Pons (tissue), 1 donor: ENCODE data around the gene RGMA.

ENCODE experiments used
- DNase-seq: peaks from one replicate; pipeline ENCODE4 v3.0.0-alpha.2; 2016; ENCODE audit warnings: low spot score

The RGMA gene

GRCh38 chr15:93091465-93091864, 2.5 kb upstream of the RGMA start:
- no peak for DNase-seq

DNA sequence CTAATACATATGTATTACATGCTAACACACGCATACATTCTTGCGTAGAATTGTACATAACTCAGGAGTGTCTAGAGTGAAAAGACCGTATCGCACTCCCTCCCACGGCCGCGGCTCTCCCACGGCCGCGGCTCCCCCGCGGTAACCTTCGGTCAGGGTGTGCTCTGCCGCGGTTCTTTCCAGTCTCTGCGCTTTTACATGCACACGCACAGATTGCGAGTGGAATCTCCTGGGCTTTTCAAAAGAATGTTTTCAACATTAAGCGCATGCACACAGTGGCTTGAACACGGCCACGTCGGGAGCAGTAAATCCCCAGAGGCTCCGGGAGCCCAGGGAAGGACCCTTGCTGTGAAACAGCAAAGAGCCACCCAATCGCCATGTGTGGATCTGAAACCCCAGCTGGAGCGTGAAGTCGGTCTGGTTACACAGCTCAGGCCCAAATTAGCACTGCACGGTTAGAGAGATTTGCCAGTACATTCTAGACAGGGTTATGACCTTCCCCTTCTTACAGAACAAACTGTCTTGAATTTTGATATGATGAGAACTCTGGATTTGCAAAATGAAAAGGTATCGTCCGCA, 805 bp upstream of the RGMA start:
- no peak for DNase-seq

DNA sequence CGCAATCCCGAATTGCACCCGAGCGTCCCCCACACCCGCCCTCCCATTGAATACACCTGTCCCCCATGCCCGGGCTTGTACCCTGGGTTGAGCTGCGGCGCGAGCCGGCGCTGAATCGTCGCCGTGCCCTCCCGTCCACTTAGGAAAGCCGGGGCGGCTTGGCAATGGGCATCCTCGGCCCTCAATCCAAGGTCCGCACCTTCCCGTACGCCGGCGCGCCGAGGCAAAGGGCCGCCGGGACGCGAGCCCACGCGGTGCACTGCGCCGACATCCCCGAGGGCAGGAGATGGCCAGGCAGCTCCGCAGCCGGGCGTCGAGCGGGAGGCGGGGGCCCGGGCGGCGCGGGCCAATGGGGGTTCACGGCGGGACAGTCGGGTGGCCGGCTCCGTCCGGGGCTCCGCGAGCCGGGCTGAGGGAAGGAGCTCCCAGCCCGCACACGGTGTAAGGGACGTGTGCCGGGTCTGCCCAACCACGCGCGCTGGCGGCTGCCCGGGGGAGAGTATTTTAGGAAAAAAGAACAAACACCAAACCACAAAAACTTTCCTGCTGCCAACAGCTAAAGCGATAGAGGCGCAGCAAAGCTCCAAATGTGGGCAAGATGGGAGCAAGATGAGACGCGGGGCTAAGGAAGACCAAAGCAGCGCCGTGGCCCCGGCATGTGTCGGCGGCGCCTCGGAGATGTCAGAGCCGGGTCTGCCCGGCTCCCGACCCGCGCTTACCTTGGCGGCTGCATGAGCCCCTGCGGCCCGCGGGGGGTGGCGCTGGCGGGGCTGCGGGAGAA, 621 bp downstream of the RGMA start:
- no peak for DNase-seq

DNA sequence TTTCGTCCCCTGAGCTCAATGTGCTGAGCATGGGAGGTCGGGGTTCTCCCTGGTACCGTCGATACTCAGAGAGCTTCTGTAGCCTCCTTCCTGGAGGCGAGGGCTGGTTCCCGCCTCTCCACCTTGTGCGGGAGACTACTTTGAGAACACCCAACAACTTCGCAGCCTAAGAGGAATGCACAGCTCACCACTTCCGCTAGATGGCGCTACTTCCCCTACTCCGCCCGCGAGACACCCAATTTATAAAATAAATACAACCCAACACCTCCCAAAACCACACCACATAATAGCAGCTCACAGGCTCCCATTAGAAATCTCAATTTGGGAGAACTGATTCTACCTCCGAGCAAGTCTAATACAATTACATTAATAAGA, 1.2 kb downstream of the RGMA start:
- DNase-seq = peak; percentile 70

DNA sequence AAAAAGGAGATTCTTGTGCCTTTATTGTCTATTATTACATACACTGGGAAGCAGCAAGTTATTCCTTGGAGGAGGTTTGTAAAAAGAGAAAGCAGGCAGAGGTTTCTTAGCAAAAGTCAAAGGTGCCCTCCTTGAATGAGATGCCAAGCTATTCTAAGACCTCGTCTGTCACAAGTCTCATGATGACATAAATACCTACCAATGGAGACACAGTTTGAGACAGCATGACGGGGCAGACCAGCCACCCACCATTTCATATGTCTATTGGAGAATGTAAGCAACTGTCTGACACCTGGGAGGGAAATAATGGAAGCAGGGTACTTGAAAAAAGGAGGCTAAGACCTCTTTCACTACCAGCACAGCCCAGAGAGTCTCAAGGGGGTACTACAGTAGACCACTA, 2.2 kb downstream of the RGMA start:
- no peak for DNase-seq

- peak; percentile 38 for DNase-seq
These were observed 3.3 kb downstream of the RGMA start for GRCh38 chr15:93085692-93086091.

DNA sequence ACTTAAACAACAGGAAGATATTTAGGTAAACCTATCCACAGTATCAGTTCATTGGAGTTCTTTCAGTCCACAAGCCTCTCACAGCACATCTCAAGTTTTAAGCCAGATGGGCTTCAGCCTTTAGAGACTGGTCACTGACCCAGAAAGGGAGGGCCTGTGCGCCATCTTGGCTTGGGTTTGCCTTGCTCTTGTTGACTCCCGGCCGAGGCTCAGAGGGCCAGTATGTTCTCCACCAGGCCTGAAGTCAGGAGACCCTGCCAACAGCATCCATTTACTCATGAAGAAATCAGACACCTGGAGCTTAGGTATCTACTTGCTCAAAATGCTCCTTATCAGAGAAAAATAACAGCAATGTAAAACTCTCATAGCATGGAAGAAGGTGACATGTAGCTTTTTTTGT, 6.2 kb downstream of the RGMA start:
- DNase-seq = no peak

- DNase-seq = no peak
These were observed 7.6 kb downstream of the RGMA start for GRCh38 chr15:93081399-93081798.

- DNase-seq = no peak
These were observed 8.6 kb downstream of the RGMA start for GRCh38 chr15:93080451-93080850.

DNA sequence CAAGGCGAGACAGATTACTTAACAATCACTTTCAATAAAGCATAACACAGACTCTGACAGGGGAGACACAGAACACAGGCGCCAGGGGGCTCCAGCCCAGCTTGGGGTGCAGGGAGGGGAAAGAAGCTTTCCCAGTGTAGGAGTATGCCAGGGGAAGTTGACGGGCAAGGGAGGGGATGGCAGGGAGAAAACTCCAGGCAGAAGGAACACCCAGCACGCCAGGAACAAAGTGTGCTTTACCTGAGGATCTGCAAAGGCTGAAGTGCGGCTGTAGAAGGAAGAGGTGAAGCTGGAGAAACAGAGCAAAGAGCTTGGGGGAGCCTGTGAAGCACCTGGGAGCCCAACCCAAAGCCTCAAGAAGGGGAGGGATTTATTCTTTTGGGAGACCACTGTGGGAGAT, 12.1 kb downstream of the RGMA start:
- no peak for DNase-seq

DNA sequence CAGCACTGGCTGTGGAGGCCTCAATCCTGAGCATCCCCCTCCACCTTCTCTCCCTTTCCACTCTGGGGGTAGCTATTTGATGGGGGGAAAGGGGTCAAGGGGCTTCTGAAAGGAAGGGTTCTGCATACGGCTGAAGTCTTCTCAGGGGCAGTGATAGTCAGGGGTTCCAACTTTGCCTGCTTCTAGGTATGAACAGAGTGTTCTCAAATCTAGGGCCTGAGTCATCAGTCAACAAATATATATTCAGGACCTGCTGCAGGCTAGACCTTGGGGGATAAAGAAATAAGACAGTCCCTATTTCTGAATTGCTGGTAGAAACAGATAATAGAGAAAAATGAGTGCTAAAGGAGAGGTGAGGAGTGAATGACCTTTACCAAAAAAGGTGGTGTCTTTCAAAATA, 12.8 kb downstream of the RGMA start:
- DNase-seq = no peak

- DNase-seq = no peak
These were observed 14.4 kb downstream of the RGMA start for GRCh38 chr15:93074599-93074998.

DNA sequence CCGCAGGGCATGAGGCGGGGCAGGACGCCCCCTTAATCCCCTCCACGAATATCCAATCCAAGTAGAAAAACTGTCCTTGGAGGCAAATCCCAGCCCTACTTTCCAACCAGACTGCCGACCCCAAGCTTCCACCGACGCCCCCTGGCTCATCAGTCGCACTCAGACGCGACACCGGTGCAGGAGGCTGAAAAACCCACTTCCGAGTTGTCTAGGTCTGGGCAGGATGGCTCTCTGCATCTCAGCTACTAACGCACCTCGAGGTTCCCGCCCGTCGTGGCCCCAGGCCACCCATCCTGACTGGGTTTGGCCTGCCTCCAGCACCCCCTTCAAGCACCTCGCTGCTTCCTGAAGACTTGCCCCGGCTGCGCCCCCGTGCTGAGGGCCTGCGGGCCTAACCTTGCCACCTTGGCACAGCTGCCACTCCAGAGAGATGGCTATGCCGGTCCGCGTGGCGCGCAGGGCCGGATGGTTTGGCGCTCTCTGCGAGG, 15.5 kb downstream of the RGMA start:
- DNase-seq = no peak

GRCh38 chr15:93072411-93073394, 16.3 kb downstream of the RGMA start:
- no peak for DNase-seq

DNA sequence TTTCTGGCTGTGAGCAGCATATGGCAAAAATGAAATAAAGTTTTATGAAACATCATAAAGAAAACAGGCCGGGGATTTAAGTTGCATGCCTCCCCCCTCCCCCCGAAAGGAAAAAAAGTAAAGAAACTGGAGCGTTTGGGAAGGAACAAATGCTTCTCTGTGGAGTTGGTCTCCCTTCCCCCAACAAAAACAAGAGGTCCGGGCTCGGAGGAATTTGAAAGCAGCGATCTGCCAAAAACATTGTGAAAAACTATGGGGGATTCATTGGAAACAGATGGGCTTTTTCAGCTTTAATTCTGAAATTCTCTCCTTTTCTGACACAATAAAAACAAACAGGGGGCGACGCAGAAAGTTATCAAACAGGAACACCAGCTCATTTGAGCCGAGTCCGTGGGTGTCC, 17.0 kb downstream of the RGMA start:
- no peak for DNase-seq

DNA sequence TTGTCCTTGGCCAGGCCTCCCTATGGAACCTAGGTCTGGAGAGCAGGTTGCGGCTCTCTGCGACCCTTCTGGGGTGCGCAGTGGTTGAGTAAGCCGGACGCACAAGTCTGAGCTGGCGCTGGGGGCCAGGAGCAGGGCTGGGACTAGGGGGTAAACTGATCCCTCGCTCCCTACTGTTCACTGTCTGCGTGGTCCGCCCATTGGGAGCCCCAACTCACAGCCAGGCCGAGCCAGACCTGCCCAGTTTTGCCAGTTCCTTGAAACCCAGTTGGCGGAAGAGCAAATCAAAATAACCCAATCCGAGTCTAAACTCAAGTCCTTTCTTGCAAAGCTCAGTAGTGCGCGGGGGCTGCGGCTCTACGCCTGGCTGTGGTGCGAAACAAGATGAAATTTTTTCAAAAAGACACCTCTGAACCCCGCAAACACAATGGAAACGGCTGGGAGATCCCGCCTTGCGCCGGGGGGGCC, 17.5 kb downstream of the RGMA start:
- DNase-seq = no peak

- DNase-seq = no peak
These were observed 18.3 kb downstream of the RGMA start for GRCh38 chr15:93070551-93071296.

DNA sequence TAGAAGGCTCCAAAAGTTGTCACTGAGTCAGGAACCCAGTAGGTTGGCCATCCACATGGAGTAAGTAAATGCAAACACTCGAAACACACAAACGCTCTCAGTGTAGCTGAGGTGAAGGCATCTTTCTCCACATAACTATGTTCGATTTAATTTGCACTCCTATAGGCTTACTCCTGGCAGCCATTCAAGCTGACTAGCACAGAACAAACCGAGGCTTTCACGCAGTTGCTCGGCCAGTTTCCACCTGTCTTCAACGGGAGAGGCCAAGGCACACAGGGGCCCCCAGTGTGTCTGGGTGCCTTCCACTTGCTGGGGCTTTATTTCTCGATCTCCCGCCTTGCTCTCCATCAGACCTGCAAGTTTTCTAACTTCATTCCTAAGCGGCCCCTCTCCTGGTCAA, 18.9 kb downstream of the RGMA start:
- DNase-seq = no peak

DNA sequence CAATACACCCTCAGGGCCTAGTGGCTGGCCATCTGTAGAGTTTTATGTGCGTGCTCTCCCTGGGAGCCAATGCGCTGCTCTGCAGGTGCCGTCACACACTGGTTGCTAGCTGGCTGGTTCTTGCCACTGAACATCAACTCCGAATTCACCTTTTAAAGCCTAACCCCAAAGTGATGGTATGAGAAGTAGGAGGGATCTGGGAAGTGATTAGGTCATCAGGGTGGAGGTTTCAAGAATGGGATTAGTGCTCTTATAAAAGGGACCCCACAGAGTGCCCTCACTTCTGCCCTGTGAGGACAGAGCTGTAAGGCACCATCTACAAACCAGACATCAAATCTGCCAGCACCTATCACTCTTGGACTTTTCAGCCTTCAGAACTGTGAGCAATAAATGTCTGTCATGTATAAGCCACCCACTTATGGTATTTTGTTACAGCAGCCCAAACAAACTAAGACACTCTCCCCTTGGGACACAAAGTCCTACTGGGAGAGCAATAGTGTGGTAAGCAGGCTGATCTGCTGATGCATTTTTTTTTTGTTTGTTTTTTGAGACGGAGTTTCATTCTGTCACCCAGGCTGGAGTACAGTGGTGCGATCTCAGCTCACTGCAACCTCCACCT, 20.3 kb downstream of the RGMA start:
- DNase-seq = no peak

GRCh38 chr15:93067649-93068085, 21.3 kb downstream of the RGMA start:
- no peak for DNase-seq
